Measurements from ENCODE around the gene NOSTRIN.

NOSTRIN gene, protein sequence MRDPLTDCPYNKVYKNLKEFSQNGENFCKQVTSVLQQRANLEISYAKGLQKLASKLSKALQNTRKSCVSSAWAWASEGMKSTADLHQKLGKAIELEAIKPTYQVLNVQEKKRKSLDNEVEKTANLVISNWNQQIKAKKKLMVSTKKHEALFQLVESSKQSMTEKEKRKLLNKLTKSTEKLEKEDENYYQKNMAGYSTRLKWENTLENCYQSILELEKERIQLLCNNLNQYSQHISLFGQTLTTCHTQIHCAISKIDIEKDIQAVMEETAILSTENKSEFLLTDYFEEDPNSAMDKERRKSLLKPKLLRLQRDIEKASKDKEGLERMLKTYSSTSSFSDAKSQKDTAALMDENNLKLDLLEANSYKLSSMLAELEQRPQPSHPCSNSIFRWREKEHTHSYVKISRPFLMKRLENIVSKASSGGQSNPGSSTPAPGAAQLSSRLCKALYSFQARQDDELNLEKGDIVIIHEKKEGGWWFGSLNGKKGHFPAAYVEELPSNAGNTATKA

DNA sequence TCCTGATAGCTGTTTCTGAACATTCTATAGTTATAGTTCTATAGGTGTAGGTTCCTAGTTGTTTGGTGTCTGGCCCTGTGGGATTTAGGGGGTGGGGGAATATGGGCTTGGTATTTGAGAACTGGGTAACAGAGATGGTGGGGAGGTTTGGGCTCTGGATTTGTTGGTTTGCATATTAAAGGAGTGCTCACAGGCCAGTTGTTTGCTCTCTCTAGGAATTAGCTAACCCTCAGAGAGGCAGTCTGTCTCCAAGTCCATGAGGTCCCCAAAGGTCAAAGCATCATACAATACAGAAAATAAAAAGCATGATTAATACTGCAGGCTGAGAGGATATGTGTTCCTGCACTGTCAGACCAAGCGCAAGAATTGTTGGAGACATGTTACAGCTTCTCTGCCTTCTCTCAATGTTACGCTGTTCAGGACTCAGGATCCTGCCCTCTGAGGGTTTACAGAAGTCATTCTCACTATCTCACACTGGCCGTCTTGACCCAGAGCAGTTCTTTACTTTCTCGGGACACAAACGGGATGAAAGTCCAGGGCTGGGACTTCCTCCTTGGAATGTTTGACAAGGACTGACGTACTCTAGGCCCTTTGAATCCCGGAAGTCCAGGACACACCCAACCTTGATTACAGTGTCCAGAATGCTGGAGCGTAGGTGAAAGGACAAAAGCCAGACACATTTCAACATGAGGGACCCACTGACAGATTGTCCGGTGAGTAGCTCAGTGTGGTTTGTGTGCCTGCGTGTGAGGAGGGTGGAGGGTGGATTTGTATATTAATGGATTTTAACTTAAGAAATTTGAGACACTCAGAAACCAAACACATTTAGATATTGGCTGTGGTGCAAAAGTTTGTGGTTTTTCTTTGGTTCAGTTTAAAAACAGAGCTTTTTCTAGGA, at the start of gene NOSTRIN:
Gene NOSTRIN (plus strand): TSS at position 677 of the 898 bp plus-strand sequence. CDS start 10 bp downstream, at position 687.
- Histone ChIP-seq H3K79me2 (ENCODE audit: insufficient read depth, low read length) (no peaks in the 10 kb centered on the region), H3K9me2 (replicated peaks; ENCODE audit: low read depth, low read length) (no peaks in the 10 kb centered on the region)
- no peak for TF ChIP-seq EZH2phosphoT487 (IDR thresholded peaks at IDR 0.05; ENCODE audit: borderline replicate concordance)
- TF ChIP-seq, protein P1, sequence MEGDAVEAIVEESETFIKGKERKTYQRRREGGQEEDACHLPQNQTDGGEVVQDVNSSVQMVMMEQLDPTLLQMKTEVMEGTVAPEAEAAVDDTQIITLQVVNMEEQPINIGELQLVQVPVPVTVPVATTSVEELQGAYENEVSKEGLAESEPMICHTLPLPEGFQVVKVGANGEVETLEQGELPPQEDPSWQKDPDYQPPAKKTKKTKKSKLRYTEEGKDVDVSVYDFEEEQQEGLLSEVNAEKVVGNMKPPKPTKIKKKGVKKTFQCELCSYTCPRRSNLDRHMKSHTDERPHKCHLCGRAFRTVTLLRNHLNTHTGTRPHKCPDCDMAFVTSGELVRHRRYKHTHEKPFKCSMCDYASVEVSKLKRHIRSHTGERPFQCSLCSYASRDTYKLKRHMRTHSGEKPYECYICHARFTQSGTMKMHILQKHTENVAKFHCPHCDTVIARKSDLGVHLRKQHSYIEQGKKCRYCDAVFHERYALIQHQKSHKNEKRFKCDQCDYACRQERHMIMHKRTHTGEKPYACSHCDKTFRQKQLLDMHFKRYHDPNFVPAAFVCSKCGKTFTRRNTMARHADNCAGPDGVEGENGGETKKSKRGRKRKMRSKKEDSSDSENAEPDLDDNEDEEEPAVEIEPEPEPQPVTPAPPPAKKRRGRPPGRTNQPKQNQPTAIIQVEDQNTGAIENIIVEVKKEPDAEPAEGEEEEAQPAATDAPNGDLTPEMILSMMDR (conservative IDR thresholded peaks at IDR 0.05; ENCODE audit: low read length): no peak

DNA sequence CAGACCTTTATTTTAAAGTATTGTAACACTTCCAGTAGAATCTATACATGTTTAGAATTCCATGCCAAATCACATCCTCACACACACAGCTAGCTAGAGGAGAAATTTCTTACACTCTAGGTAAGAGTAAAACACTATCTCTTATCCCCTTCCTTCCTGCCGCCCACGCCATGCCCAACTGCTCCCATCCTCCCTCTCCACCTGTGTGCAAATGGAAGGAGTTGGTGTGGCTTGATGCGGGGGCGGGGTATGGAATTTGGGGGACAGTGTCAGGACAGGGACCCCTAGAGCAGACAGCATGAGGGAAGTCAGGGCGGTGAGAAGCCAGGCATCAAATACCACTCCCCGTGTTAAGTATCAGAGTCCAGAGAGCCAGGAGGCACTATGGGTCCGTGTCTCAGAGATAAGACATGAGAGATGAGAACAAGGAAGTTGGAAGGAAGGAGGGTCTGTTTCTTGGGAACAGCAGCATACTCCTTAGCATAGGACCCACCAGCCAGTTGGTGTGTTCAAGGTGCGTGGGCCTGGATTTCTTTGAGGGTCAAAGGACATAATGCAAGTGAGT, 48.6 kb upstream of the NOSTRIN start:
- Histone ChIP-seq H4K20me1 (ENCODE audit: insufficient read depth, low read length, poor library complexity, severe bottlenecking) (no peaks in the 10 kb centered on the region), H3K4me2 (ENCODE audit: low read depth, low read length, poor library complexity, severe bottlenecking) (no peak overlapping the region)
- no peak for TF ChIP-seq EZH2phosphoT487 (IDR thresholded peaks at IDR 0.05; ENCODE audit: borderline replicate concordance)
- TF ChIP-seq, protein P1 (conservative IDR thresholded peaks at IDR 0.05; ENCODE audit: low read length): no peak

More for the DNA sequence above, at the start of gene NOSTRIN:
- Histone ChIP-seq H3K9me3 (ENCODE audit: insufficient read depth, low read depth, low read length) (no peaks in the 10 kb centered on the region), H2AFZ (ENCODE audit: low read length) (no peak within 1 kb of the TSS), H3K4me2 (ENCODE audit: low read depth, low read length, poor library complexity, severe bottlenecking) (no peak within 1 kb of the TSS), H3K9ac (ENCODE audit: low read depth, low read length, poor library complexity, severe bottlenecking) (no peak within 1 kb of the TSS), H3K4me3 (ENCODE audit: low read length, poor library complexity, severe bottlenecking) (no peak within 1 kb of the TSS), H3K27me3 (ENCODE audit: insufficient read depth, low read length, poor library complexity, severe bottlenecking) (no peaks in the 10 kb centered on the region), H3K4me1 (ENCODE audit: insufficient read depth, low read length, poor library complexity, severe bottlenecking) (no peaks in the 10 kb centered on the region), H3F3A (ENCODE audit: low read depth) (no peaks in the 10 kb centered on the region), H3K36me3 (ENCODE audit: insufficient read depth, low read length) (no peaks in the 10 kb centered on the region), H4K20me1 (ENCODE audit: insufficient read depth, low read length, poor library complexity, severe bottlenecking) (no peaks in the 10 kb centered on the region)

DNA sequence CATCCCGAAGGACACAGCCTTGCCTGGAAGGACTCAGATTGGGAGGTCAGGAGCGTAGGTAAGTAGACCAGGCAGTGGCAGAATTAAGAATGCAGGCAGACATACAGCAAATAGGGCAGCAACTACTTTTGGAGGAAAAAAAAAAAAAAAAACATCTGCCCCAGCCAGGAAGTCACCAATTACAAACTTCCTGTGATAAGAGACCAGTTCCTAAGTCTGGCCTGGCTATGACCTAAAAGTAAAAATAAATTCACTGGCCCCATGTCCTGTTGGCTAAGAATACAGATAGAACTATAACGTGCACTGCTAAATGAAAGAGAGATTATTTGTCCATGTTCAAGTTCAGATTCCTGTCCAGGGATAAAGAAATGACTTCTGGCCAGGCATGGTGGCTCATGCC, 45.2 kb upstream of the NOSTRIN start:
- Histone ChIP-seq H3F3A (ENCODE audit: low read depth) (no peaks in the 10 kb centered on the region), H3K9me2 (replicated peaks; ENCODE audit: low read depth, low read length) (no peaks in the 10 kb centered on the region), H3K4me3 (ENCODE audit: low read length, poor library complexity, severe bottlenecking) (peak overlapping the region; percentile 45), H4K20me1 (ENCODE audit: insufficient read depth, low read length, poor library complexity, severe bottlenecking) (no peaks in the 10 kb centered on the region), H3K79me2 (ENCODE audit: insufficient read depth, low read length) (no peaks in the 10 kb centered on the region), H3K4me2 (ENCODE audit: low read depth, low read length, poor library complexity, severe bottlenecking) (peak overlapping the region; percentile 63), H3K36me3 (ENCODE audit: insufficient read depth, low read length) (no peaks in the 10 kb centered on the region), H3K9ac (ENCODE audit: low read depth, low read length, poor library complexity, severe bottlenecking) (no peak overlapping the region), H2AFZ (ENCODE audit: low read length) (no peak overlapping the region), H3K27me3 (ENCODE audit: insufficient read depth, low read length, poor library complexity, severe bottlenecking) (no peaks in the 10 kb centered on the region), H3K4me1 (ENCODE audit: insufficient read depth, low read length, poor library complexity, severe bottlenecking) (peaks cover 53% of the 10 kb centered on the region), H3K9me3 (ENCODE audit: insufficient read depth, low read depth, low read length) (no peaks in the 10 kb centered on the region)
- TF ChIP-seq EZH2phosphoT487 (IDR thresholded peaks at IDR 0.05; ENCODE audit: borderline replicate concordance): no peak
- TF ChIP-seq, protein P1 (conservative IDR thresholded peaks at IDR 0.05; ENCODE audit: low read length): no peak

More for the DNA sequence above, 48.6 kb upstream of the NOSTRIN start:
- Histone ChIP-seq H3K9ac (ENCODE audit: low read depth, low read length, poor library complexity, severe bottlenecking) (no peak overlapping the region), H3K27me3 (ENCODE audit: insufficient read depth, low read length, poor library complexity, severe bottlenecking) (no peaks in the 10 kb centered on the region), H3K79me2 (ENCODE audit: insufficient read depth, low read length) (no peaks in the 10 kb centered on the region), H2AFZ (ENCODE audit: low read length) (no peak overlapping the region), H3K4me1 (ENCODE audit: insufficient read depth, low read length, poor library complexity, severe bottlenecking) (peaks cover 84% of the 10 kb centered on the region), H3K9me2 (replicated peaks; ENCODE audit: low read depth, low read length) (no peaks in the 10 kb centered on the region), H3K9me3 (ENCODE audit: insufficient read depth, low read depth, low read length) (no peaks in the 10 kb centered on the region), H3K36me3 (ENCODE audit: insufficient read depth, low read length) (no peaks in the 10 kb centered on the region), H3K4me3 (ENCODE audit: low read length, poor library complexity, severe bottlenecking) (no peak overlapping the region), H3F3A (ENCODE audit: low read depth) (no peaks in the 10 kb centered on the region)
